Measurements from ENCODE around the gene SEC22C.

The SEC22C gene

DNA sequence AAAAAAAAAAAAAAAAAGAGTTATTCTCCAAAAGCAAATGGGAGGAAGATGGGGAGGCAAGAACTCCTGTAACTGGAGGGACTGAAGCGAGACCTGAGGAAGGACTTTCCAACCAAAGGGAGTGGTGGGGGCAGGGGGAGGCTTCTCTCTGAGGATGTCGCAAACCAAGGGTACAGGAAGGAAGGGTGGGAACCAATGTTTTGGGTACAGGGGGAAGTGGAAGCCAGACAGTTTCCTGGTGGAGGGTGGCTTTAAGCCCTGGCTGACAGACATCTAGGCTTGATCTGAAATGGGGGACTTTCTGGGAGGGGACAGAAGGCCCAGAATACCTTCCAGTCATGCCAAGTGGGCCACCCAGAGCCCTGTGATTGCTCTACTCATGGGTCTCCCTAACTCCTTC lies 52.3 kb downstream of the SEC22C start:
- TF ChIP-seq, protein P1, sequence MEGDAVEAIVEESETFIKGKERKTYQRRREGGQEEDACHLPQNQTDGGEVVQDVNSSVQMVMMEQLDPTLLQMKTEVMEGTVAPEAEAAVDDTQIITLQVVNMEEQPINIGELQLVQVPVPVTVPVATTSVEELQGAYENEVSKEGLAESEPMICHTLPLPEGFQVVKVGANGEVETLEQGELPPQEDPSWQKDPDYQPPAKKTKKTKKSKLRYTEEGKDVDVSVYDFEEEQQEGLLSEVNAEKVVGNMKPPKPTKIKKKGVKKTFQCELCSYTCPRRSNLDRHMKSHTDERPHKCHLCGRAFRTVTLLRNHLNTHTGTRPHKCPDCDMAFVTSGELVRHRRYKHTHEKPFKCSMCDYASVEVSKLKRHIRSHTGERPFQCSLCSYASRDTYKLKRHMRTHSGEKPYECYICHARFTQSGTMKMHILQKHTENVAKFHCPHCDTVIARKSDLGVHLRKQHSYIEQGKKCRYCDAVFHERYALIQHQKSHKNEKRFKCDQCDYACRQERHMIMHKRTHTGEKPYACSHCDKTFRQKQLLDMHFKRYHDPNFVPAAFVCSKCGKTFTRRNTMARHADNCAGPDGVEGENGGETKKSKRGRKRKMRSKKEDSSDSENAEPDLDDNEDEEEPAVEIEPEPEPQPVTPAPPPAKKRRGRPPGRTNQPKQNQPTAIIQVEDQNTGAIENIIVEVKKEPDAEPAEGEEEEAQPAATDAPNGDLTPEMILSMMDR (IDR thresholded peaks at IDR 0.05; ENCODE audit: extremely low read depth, insufficient read depth, missing control alignments) = no peak
- in situ Hi-C loops (cut with MboI; ENCODE audit: low pct_unique_long_range_greater_than_20kb, low sequenced_read_pairs, unreplicated experiment) = no loop called here
- no peak for DNase-seq (ENCODE audit: low spot score)

DNA sequence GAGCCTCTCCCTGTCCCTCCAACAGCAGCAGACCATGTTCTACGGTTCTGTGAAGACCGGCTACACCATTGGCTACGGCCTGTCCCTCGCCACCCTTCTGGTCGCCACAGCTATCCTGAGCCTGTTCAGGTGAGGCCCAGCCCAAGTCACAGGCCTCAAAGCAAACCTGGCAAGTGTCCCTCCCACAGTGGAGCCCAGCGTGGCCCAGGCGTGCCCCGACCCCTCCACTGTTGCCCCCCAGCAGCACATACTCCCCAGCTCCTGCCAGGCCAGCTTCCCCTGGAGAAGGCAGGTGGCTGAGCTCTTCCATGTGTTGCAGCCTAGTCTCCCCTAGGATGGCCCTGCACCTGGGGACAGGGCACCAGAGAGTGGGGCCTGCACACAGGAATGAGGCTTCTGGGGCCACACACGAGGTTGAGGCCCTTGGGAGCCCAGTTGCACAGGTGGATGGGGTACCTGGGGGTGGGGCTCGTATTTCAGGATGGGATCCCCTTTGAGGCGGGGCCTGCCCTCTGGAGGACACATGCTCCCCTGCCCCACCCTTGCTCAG lies 54.3 kb downstream of the SEC22C start:
- TF ChIP-seq, protein P1 (IDR thresholded peaks at IDR 0.05; ENCODE audit: extremely low read depth, insufficient read depth, missing control alignments) = no peak
- in situ Hi-C loops (cut with MboI; ENCODE audit: low pct_unique_long_range_greater_than_20kb, low sequenced_read_pairs, unreplicated experiment) = no loop called here
- DNase-seq (ENCODE audit: low spot score) = no peak

DNA sequence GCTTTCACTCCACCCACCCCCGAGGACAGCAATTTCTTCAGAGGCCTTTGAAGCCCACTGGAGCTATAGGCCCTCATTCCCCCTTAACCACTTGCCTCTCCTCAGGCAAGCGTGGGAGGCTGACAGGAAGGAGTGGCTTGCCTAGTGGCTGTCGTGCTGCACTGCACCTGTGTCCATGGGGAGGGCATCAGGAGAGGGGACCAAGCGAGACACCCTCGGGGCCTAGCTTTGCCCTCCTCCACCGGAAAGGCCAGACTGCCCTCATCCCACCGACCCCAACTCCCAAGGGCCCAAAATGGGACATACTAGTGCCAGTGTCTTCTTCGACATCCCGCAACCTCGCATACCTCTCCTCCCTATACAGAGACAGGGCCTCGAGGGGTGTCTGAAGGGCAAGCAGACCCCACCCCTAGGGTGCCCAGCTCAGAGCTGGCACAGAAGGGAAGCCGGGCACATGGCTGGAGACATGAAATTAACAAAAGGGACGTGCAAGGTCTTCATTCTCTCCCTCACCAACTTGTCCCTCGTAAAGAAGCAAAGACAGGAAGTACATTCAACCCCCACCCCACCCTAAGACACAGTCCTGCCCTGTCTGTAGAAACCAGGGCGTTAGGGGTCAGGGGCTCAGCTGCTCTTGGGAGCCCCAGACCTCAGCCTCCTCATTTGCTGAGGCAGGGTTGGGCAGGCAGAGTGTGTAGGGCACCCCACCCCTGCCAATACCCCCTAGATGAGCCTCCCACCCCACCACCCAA lies 55.0 kb downstream of the SEC22C start:
- in situ Hi-C loops (cut with MboI; ENCODE audit: low pct_unique_long_range_greater_than_20kb, low sequenced_read_pairs, unreplicated experiment) = no loop called here
- TF ChIP-seq, protein P1 (IDR thresholded peaks at IDR 0.05; ENCODE audit: extremely low read depth, insufficient read depth, missing control alignments) = no peak
- no peak for DNase-seq (ENCODE audit: low spot score)

DNA sequence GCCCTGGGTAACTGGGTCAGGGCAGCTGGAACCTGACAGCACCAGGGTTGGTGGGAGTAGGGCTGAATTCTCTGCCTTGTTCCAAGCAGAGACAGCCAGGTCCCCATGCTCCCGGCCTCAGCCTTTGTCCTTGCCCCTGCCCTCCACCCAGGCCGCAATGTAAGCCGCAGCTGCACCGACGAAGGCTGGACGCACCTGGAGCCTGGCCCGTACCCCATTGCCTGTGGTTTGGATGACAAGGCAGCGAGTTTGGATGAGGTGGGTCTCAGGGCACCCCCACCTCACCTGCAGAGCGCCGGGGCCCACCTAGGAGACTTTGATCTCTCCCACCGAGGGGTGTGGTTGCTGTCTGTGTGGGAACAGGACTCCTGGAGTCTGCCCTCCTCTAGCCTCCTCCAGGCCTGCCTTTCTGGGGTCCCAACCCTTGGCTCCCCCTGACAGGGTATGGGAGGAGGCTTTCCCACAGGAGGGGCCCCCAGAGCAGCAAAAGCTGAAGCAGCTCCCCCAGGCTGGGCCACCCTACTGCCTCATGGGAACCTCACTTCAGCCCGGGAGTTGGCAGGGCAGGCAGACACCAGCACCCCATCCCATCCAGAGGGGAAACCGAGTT lies 55.9 kb downstream of the SEC22C start:
- TF ChIP-seq, protein P1 (IDR thresholded peaks at IDR 0.05; ENCODE audit: extremely low read depth, insufficient read depth, missing control alignments) = no peak
- in situ Hi-C loops (cut with MboI; ENCODE audit: low pct_unique_long_range_greater_than_20kb, low sequenced_read_pairs, unreplicated experiment) = no loop called here
- no peak for DNase-seq (ENCODE audit: low spot score)

DNA sequence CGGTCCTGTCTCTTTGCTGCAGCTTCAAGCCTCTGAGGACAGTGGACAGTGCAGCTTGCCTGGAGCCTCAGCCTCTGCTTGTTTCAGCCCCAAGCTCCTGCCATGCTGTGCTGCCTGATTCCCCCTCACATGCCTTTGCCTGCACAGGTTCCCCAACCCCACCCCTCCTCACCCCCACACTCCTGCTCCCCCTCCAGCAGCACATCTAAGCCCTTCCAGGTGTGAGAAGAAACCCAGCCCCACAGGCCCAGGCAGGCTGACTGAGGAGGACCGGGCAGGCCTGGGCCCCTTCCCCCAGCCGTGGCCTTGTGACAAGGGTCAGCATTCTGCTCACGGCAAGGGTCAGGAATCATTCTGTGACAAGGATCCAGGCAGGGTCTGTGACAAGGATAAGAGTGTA lies 56.6 kb downstream of the SEC22C start:
- no peak for DNase-seq (ENCODE audit: low spot score)
- in situ Hi-C loops (cut with MboI; ENCODE audit: low pct_unique_long_range_greater_than_20kb, low sequenced_read_pairs, unreplicated experiment) = no loop called here
- TF ChIP-seq, protein P1 (IDR thresholded peaks at IDR 0.05; ENCODE audit: extremely low read depth, insufficient read depth, missing control alignments) = no peak

DNA sequence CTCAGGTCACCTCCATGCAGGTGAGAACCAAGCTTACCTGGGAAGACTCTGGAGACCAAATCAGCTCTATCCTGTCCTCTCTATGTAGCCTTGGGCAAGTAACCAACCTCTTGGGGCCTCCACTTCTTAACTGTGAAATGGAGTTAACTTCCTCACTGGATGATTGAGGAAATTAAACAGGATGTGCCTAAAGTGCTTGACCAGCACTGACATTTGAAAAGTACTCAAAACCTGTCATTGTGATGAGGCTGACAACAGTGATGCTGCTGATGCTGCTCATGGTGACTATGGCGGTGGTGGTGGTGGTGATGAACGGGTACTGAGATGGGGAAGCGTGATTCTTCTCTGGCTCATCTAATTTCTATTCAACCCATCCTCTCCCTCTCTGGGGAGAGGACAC lies 57.0 kb downstream of the SEC22C start:
- in situ Hi-C loops (cut with MboI; ENCODE audit: low pct_unique_long_range_greater_than_20kb, low sequenced_read_pairs, unreplicated experiment) = no loop called here
- TF ChIP-seq, protein P1 (IDR thresholded peaks at IDR 0.05; ENCODE audit: extremely low read depth, insufficient read depth, missing control alignments) = no peak
- DNase-seq (ENCODE audit: low spot score) = no peak
